ENCODE measurements around the gene KDM6A.

GRCh38 chrX:44914532-44915198, 41.7 kb downstream of the KDM6A start:
- TF ChIP-seq GATA2 (IDR thresholded peaks at IDR 0.05; ENCODE audit: low read depth, low read length): no peak
- no peak for TF ChIP-seq GATA3 (IDR thresholded peaks at IDR 0.05; ENCODE audit: low read depth, low read length)

All from SH-SY5Y (cell line).